GM23248 (cell line): Measurements from ENCODE around the gene LMF1. TPM values are rescaled to one million over a fixed set of nuclear protein-coding genes. Genes with fewer than 3 reads are reported as not detected.

Experiments used
- DNase-seq: peaks from one replicate; pipeline ENCODE4 v3.0.0-alpha.2; 2015
- H2AFZ ChIP-seq: fragments of 200-600 bp; sonication (generic); 2 replicates; pipeline ENCODE4 v1.6.1; 2016; ENCODE audit warnings: antibody characterized with exemption
- H3F3A ChIP-seq: fragments of 200-600 bp; sonication (generic); 2 replicates; pipeline ENCODE4 v1.6.1; 2016; ENCODE audit warnings: mild to moderate bottlenecking, antibody characterized with exemption, mixed run types; ENCODE audit not compliant: insufficient read depth
- H3K27ac ChIP-seq: fragments of 200-600 bp; sonication (generic); 2 replicates; pipeline ENCODE4 v1.5.1; 2016; ENCODE audit warnings: mild to moderate bottlenecking
- H3K27me3 ChIP-seq: fragments of 200-600 bp; sonication (generic); replicated peaks from 2 replicates; pipeline ENCODE4 v1.6.1; 2016; ENCODE audit warnings: mild to moderate bottlenecking; ENCODE audit not compliant: insufficient read depth
- H3K36me3 ChIP-seq: fragments of 200-600 bp; sonication (generic); 2 replicates; pipeline ENCODE4 v1.6.1; 2016; ENCODE audit warnings: low read depth, mild to moderate bottlenecking
- H3K4me1 ChIP-seq: fragments of 200-600 bp; sonication (generic); 2 replicates; pipeline ENCODE4 v1.6.1; 2016; ENCODE audit warnings: mild to moderate bottlenecking; ENCODE audit not compliant: insufficient read depth
- H3K4me2 ChIP-seq: fragments of 200-600 bp; sonication (generic); one replicate; pipeline ENCODE4 v1.6.1; 2016; ENCODE audit warnings: mild to moderate bottlenecking; ENCODE audit not compliant: unreplicated experiment
- H3K4me3 ChIP-seq: fragments of 200-600 bp; sonication (generic); 2 replicates; pipeline ENCODE4 v1.5.1; 2016; ENCODE audit warnings: mild to moderate bottlenecking
- H3K79me2 ChIP-seq: fragments of 200-600 bp; sonication (generic); 2 replicates; pipeline ENCODE4 v1.6.1; 2016; ENCODE audit warnings: mild to moderate bottlenecking; ENCODE audit not compliant: insufficient read depth
- H3K9ac ChIP-seq: fragments of 200-600 bp; sonication (generic); 2 replicates; pipeline ENCODE4 v1.6.1; 2016; ENCODE audit warnings: mild to moderate bottlenecking
- H3K9me2 ChIP-seq: fragments of 200-600 bp; sonication (generic); 2 replicates; pipeline ENCODE4 v1.6.1; 2016; ENCODE audit warnings: mixed run types, mild to moderate bottlenecking, moderate library complexity; ENCODE audit not compliant: insufficient read depth
- H3K9me3 ChIP-seq: fragments of 200-600 bp; sonication (generic); one replicate; pipeline ENCODE4 v1.6.1; 2017; ENCODE audit warnings: low read depth
- H4K20me1 ChIP-seq: fragments of 200-600 bp; sonication (generic); 2 replicates; pipeline ENCODE4 v1.6.0; 2016; ENCODE audit not compliant: insufficient read depth
- EZH2 ChIP-seq: fragments of 200-600 bp; sonication (generic); IDR thresholded peaks from 2 replicates; pipeline ENCODE4 v1.6.1; 2018; ENCODE audit warnings: antibody characterized with exemption, mild to moderate bottlenecking; ENCODE audit not compliant: insufficient read depth, poor library complexity, severe bottlenecking
- EZH2phosphoT487 ChIP-seq: fragments of 200-600 bp; sonication (generic); IDR thresholded peaks from 2 replicates; pipeline ENCODE4 v1.6.1; 2018; ENCODE audit warnings: antibody characterized with exemption, moderate library complexity, mild to moderate bottlenecking, low read depth; ENCODE audit not compliant: insufficient read depth
- WGBS, 2 experiments: methylation state at CpG; one replicate each; pipeline ENCODE4 v1.1.6; 2015 to 2017; ENCODE audit warnings: low lambda C conversion rate in 2 of 2, low coverage in 1 of 2; ENCODE audit errors: missing lambda C conversion rate in 2 of 2; 5-methylcytosine and 5-hydroxymethylcytosine counted together
- in situ Hi-C: fragments of 300-500 bp; cut with MboI; formaldehyde crosslinking; loops from 2 replicates; pipeline ENCODE4 v1.15.0; 2020
- polyA plus RNA-seq: library from polyadenylated mRNA; unstranded; fragments of >200 nt; fragmentation: Nextera tagmentation; extraction: Ambion mirVana; gene quantifications from 2 replicates; pipeline ENCODE4 v1.2.1, GENCODE V29; 2016
- total RNA-seq: library from RNA; depleted of rRNA; stranded (reverse); fragments of >200 nt; shearing (Covaris generic); gene quantifications from 2 replicates; pipeline ENCODE4 v1.2.3, GENCODE V29; 2014

Gene LMF1
- total and polyA plus RNA-seq, 2 experiments from 2014 or later, result 23.1 to 53.0 TPM

DNA sequence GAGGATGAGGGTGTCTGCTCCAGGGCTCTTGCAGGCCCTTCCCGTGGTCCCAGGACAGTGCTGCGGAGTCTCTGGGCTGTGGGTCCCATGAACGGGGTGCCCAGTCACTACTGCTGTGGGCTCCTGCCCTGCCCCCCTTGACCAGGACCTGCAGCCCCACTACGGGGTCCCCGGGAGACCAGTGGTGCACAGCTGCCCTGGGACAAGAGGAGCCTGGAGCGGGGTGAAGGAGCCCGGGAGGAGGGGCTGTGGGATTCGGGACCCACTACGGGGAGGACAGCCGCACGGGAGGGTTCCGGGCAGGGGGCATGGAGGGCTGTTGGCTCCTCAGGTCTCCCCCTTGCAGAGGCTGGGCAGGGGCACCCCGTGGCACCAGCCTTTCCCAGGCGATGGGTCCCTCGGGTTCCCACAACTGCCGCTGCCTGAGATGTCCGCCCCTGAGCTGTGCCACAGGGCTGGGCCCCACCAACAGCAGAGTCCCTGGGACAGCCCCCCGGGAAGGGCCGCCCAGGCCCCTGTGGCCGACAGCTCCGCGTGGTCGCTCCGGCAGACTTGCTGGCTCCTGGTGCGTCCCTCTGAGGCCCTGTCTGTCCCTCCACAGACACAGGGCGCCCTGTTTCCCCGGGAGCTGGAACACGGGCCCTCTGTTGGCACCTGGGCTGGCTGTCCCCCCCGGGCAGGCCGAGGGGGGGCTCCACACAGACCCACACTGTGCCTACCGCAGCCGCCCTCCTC lies 118.2 kb downstream of the LMF1 start:
- H3K27ac ChIP-seq, result no peak overlapping the region
- no peak overlapping the region for H2AFZ ChIP-seq
- no peaks in the 10 kb centered on the region for H3K9me2 ChIP-seq
- in situ Hi-C loops, result no loop called here
- H3F3A ChIP-seq, result no peaks in the 10 kb centered on the region
- no peaks in the 10 kb centered on the region for H3K36me3 ChIP-seq
- TF ChIP-seq EZH2 (no peak), EZH2phosphoT487 (no peak)
- H3K4me3 ChIP-seq, result no peak overlapping the region
- no peaks in the 10 kb centered on the region for H3K9me3 ChIP-seq
- H4K20me1 ChIP-seq, result no peaks in the 10 kb centered on the region
- no peaks in the 10 kb centered on the region for H3K79me2 ChIP-seq
- DNase-seq, result no peak
- 82 to 84% methylated on average over 19 to 32 of the region's 32 CpGs for WGBS, 2 experiments
- no peak overlapping the region for H3K9ac ChIP-seq
- no peak overlapping the region for H3K4me2 ChIP-seq
- H3K27me3 ChIP-seq, result no peaks in the 10 kb centered on the region
- no peaks in the 10 kb centered on the region for H3K4me1 ChIP-seq

DNA sequence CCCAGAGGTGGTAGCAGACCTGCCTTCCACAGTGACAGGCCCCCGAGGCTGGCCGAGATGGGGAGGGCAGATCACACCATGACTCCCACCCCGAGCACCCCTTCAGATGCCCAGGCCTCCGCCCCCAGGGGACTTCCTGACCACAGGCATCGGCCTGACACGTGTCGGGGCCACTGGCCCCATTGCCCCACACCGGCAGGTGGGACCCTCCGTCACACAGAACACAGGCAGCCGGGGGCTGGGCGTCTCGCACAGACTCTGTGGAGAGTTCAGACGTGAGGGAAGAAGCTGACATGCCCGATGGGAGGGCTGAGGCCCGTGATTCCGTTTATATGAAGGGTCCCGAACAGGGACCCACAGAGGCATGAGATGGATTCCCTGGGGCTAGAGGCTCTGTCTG lies 118.9 kb downstream of the LMF1 start:
- in situ Hi-C loops, result no loop called here
- Histone ChIP-seq H2AFZ (no peak overlapping the region), H4K20me1 (no peaks in the 10 kb centered on the region), H3K4me2 (no peak overlapping the region), H3K27me3 (no peaks in the 10 kb centered on the region), H3K79me2 (no peaks in the 10 kb centered on the region), H3F3A (no peaks in the 10 kb centered on the region), H3K36me3 (no peaks in the 10 kb centered on the region), H3K9me2 (no peaks in the 10 kb centered on the region), H3K4me1 (no peaks in the 10 kb centered on the region), H3K27ac (no peak overlapping the region), H3K9me3 (no peaks in the 10 kb centered on the region), H3K4me3 (no peak overlapping the region), H3K9ac (no peak overlapping the region)
- 83 to 86% methylated on average over 17 of the region's 17 CpGs for WGBS, 2 experiments
- DNase-seq, result no peak
- TF ChIP-seq EZH2phosphoT487 (no peak), EZH2 (no peak)

GRCh38 chr16:851209-851810 lies 119.5 kb downstream of the LMF1 start:
- Histone ChIP-seq H3K4me1 (no peaks in the 10 kb centered on the region), H3K4me3 (no peak overlapping the region), H3K27me3 (no peaks in the 10 kb centered on the region), H3K27ac (no peak overlapping the region), H4K20me1 (no peaks in the 10 kb centered on the region), H3K4me2 (no peak overlapping the region), H3K9me3 (no peaks in the 10 kb centered on the region), H3K79me2 (no peaks in the 10 kb centered on the region), H3K9ac (no peak overlapping the region), H3F3A (no peaks in the 10 kb centered on the region), H3K9me2 (no peaks in the 10 kb centered on the region), H3K36me3 (no peaks in the 10 kb centered on the region), H2AFZ (no peak overlapping the region)
- no peak for TF ChIP-seq EZH2phosphoT487
- TF ChIP-seq EZH2, result no peak
- in situ Hi-C loops, result no loop called here
- 77 to 78% methylated on average over 9 to 11 of the region's 11 CpGs for WGBS, 2 experiments
- no peak for DNase-seq

GRCh38 chr16:850668-851067 lies 120.1 kb downstream of the LMF1 start:
- H3K79me2 ChIP-seq, result no peaks in the 10 kb centered on the region
- DNase-seq, result no peak
- TF ChIP-seq EZH2 (no peak), EZH2phosphoT487 (no peak)
- 84 to 89% methylated on average over 31 of the region's 31 CpGs for WGBS, 2 experiments
- no peak overlapping the region for H3K4me2 ChIP-seq
- no peaks in the 10 kb centered on the region for H3K27me3 ChIP-seq
- in situ Hi-C loops, result no loop called here
- H3F3A ChIP-seq, result no peaks in the 10 kb centered on the region
- no peaks in the 10 kb centered on the region for H3K9me3 ChIP-seq
- H3K9ac ChIP-seq, result no peak overlapping the region
- H2AFZ ChIP-seq, result no peak overlapping the region
- no peak overlapping the region for H3K4me3 ChIP-seq
- H3K9me2 ChIP-seq, result no peaks in the 10 kb centered on the region
- no peaks in the 10 kb centered on the region for H3K4me1 ChIP-seq
- no peaks in the 10 kb centered on the region for H3K36me3 ChIP-seq
- no peak overlapping the region for H3K27ac ChIP-seq
- no peaks in the 10 kb centered on the region for H4K20me1 ChIP-seq
